SH-SY5Y (cell line): ENCODE results near the gene UBB.

Source experiments
- GATA2 ChIP-seq: IDR thresholded peaks from 2 replicates; pipeline ENCODE4 v1.6.1; 2011; ENCODE audit warnings: mild to moderate bottlenecking, low read depth, low read length
- GATA3 ChIP-seq: IDR thresholded peaks from 2 replicates; pipeline ENCODE4 v1.6.1; 2011; ENCODE audit warnings: low read depth, mild to moderate bottlenecking, low read length, moderate library complexity

DNA sequence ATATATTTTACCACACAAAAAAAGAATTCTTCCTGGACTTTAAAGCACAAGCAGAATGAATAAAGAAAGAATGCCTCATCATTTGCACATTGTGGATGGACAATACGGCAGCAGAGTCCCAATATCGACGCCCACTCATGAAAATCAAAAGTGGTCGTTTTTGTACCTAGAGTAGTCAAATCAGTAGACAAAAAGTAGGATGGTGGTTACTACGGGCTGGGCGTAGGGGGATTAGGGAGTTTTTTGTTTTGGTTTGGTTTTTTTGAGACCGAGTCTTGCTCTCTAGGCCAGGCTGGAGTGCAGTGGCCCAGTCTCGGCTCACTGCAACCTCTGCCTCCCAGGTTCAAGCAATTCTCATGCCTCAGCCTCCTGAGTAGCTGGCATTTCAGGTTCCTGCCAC is 19.0 kb upstream of the UBB start:
- TF ChIP-seq GATA3, result no peak
- TF ChIP-seq GATA2, result no peak
